ENCODE results near the gene RGS10. TPM values are rescaled to one million over a fixed set of nuclear protein-coding genes. Genes with fewer than 3 reads are reported as not detected.

Gene RGS10
- total and polyA plus RNA-seq, 12 donors: 1.9 to 16.5 (median 3.8) TPM

- DNase-seq (peak; percentile 21 to 43), ATAC-seq (peak in 4 of 8 donors; percentile 6 to 30 (median 20))
- TF ChIP-seq, protein P1, sequence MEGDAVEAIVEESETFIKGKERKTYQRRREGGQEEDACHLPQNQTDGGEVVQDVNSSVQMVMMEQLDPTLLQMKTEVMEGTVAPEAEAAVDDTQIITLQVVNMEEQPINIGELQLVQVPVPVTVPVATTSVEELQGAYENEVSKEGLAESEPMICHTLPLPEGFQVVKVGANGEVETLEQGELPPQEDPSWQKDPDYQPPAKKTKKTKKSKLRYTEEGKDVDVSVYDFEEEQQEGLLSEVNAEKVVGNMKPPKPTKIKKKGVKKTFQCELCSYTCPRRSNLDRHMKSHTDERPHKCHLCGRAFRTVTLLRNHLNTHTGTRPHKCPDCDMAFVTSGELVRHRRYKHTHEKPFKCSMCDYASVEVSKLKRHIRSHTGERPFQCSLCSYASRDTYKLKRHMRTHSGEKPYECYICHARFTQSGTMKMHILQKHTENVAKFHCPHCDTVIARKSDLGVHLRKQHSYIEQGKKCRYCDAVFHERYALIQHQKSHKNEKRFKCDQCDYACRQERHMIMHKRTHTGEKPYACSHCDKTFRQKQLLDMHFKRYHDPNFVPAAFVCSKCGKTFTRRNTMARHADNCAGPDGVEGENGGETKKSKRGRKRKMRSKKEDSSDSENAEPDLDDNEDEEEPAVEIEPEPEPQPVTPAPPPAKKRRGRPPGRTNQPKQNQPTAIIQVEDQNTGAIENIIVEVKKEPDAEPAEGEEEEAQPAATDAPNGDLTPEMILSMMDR (IDR thresholded peaks at IDR 0.05): no peak
- H3K4me1 ChIP-seq: peaks cover 0 to 58% (median 16%) of the 10 kb centered on the region in 9 donors
- intact Hi-C loops (cut with DNase I): loop anchor here in 4 of 10 donors (2.0 to 5.0 kb wide), 3 partner anchors 343 to 454 kb away; no protein-coding TSS in a partner anchor
- H3K27me3 ChIP-seq: peaks cover 0 to 49% (median 33%) of the 10 kb centered on the region in 7 donors
- H3K36me3 ChIP-seq: no peaks in the 10 kb centered on the region
- H3K9me3 ChIP-seq: no peaks in the 10 kb centered on the region
- WGBS, 2 donors: 29 to 34% methylated on average over 57 of the region's 57 CpGs
- H3K27ac ChIP-seq: peak overlapping the region in 8 of 10 donors; percentile 43 to 89 (median 66)
- H3K4me3 ChIP-seq: peak overlapping the region; percentile 42 to 85 (median 65)
Measured at GRCh38 chr10:119541459-119542356, 811 bp downstream of the RGS10 start.

DNA sequence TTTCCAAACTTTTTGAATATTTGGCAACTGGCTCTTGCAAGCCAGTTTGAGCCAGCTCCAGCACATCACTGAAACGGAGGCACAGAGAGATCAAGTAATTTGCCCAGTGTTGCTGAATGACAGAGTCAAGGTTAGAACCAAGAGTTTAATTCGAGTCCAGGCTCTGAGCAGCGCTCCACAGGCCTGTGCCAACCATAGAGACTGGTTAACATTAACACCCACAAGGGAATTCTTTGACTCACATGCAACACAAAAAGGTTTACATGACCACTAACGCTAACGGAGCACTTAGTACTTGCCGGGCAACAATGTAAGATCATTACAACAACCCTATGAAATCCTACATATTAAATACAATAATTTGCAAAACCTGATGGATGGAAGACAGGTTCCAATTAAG, 1.5 kb downstream of the RGS10 start:
- H3K4me3 ChIP-seq: peak overlapping the region in 7 of 10 donors; percentile 42 to 85 (median 68)
- H3K27me3 ChIP-seq: peaks cover 0 to 49% (median 30%) of the 10 kb centered on the region in 7 donors
- H3K27ac ChIP-seq: peak overlapping the region in 1 of 10 donors; percentile 89
- no peaks in the 10 kb centered on the region for H3K36me3 ChIP-seq
- no peak for DNase-seq
- H3K9me3 ChIP-seq: no peaks in the 10 kb centered on the region
- TF ChIP-seq, protein P1 (IDR thresholded peaks at IDR 0.05): no peak
- intact Hi-C loops (cut with DNase I): loop anchor here in 2 of 10 donors (5.0 kb wide), 2 partner anchors 344 to 454 kb away; no protein-coding TSS in a partner anchor
- 72 to 76% methylated on average over 6 of the region's 6 CpGs for WGBS, 2 donors
- ATAC-seq: no peak
- H3K4me1 ChIP-seq: peaks cover 0 to 63% (median 16%) of the 10 kb centered on the region in 9 donors

- intact Hi-C loops (cut with DNase I): loop anchor here in 2 of 10 donors (5.0 kb wide), 2 partner anchors 343 to 453 kb away; no protein-coding TSS in a partner anchor
- Histone ChIP-seq H3K9me3 (no peaks in the 10 kb centered on the region), H3K4me3 (no peak overlapping the region), H3K36me3 (no peaks in the 10 kb centered on the region), H3K27me3 (peaks cover 0 to 43% (median 27%) of the 10 kb centered on the region in 7 donors), H3K4me1 (peaks cover 0 to 70% (median 16%) of the 10 kb centered on the region in 9 donors), H3K27ac (no peak overlapping the region)
- DNase-seq (no peak), ATAC-seq (no peak)
- WGBS, 2 donors: 95 to 98% methylated on average over 4 of the region's 4 CpGs
- TF ChIP-seq, protein P1 (IDR thresholded peaks at IDR 0.05): no peak
Measured at GRCh38 chr10:119540038-119540437, 2.5 kb downstream of the RGS10 start.

DNA sequence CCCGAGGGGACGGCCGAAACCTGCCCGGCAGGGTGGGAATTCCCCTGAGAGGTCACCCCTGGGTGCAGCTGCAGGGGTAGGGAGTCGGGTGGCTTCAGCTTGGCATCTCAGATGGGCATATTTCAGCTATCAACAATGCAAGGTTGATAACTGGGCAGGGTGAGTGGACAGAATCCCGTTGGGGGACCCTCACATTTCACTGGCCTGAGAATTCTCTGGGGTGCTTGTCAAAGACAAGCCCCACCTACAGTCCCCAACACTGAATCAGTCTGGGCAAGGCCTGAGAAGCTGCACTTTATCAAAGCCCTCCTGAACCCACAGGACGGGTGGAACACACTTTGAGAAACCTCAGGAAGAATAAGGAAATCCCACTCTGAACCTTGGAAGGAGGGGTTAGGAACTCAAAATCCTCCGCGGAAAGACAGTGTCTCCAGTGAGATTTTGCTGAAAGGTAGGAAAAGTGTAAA, 3.1 kb downstream of the RGS10 start:
- DNase-seq: no peak
- TF ChIP-seq, protein P1 (IDR thresholded peaks at IDR 0.05): no peak
- Histone ChIP-seq H3K4me3 (no peak overlapping the region), H3K27me3 (peaks cover 0 to 36% (median 21%) of the 10 kb centered on the region in 7 donors), H3K9me3 (no peaks in the 10 kb centered on the region), H3K4me1 (peaks cover 0 to 70% (median 16%) of the 10 kb centered on the region in 9 donors), H3K36me3 (no peaks in the 10 kb centered on the region), H3K27ac (peak overlapping the region in 1 of 10 donors; percentile 18)
- WGBS, 2 donors: 79 to 83% methylated on average over 9 of the region's 9 CpGs
- intact Hi-C loops (cut with DNase I): no loop called here
- ATAC-seq: no peak

All from heart right ventricle (tissue), 16 donors.